IMR-90 (cell line): ENCODE data around the gene ACIN1.

ENCODE experiments used
- BHLHE40 ChIP-seq: fragments of 150-350 bp; IDR thresholded peaks from 2 replicates; pipeline ENCODE4 v1.6.1; 2016; ENCODE audit warnings: mild to moderate bottlenecking, low read depth, low read length
- FOS ChIP-seq: fragments of 150-350 bp; IDR thresholded peaks from 2 replicates; pipeline ENCODE4 v1.6.1; 2016; ENCODE audit warnings: low read depth, low read length
- MAFK ChIP-seq: IDR thresholded peaks from 2 replicates; pipeline ENCODE4 v1.6.1; 2012; ENCODE audit warnings: low read depth, low read length, improper control_type of control experiment
- MAZ ChIP-seq: IDR thresholded peaks from 2 replicates; pipeline ENCODE4 v1.6.1; 2012; ENCODE audit warnings: low read depth, mild to moderate bottlenecking, low read length, improper control_type of control experiment, moderate library complexity, borderline replicate concordance
- MXI1 ChIP-seq: IDR thresholded peaks from 2 replicates; pipeline ENCODE4 v1.6.1; 2012; ENCODE audit warnings: low read depth, mild to moderate bottlenecking, low read length, moderate library complexity, borderline replicate concordance
- NFE2L2 ChIP-seq: fragments of 150-350 bp; IDR thresholded peaks from 2 replicates; pipeline ENCODE4 v1.6.1; 2016; ENCODE audit warnings: low read depth, mild to moderate bottlenecking, low read length
- POLR2A ChIP-seq: IDR thresholded peaks from 2 replicates; pipeline ENCODE4 v1.6.1; 2012; ENCODE audit warnings: mild to moderate bottlenecking, low read depth, low read length
- RAD21 ChIP-seq: IDR thresholded peaks from 2 replicates; pipeline ENCODE4 v1.6.1; 2012; ENCODE audit warnings: low read length, improper control_type of control experiment
- RCOR1 ChIP-seq: IDR thresholded peaks from 2 replicates; pipeline ENCODE4 v1.6.1; 2012; ENCODE audit warnings: mild to moderate bottlenecking, low read length, improper control_type of control experiment; ENCODE audit not compliant: insufficient replicate concordance
- RFX5 ChIP-seq: IDR thresholded peaks from 2 replicates; pipeline ENCODE4 v1.8.0; 2012; ENCODE audit warnings: low read depth, mild to moderate bottlenecking, low read length, moderate library complexity
- TF ChIP-seq, protein P1 (sequence below): conservative IDR thresholded peaks from 2 replicates; pipeline ENCODE4 v1.5.1; 2012; ENCODE audit warnings: mild to moderate bottlenecking, low read depth, low read length, improper control_type of control experiment
- TF ChIP-seq, protein P2 (sequence below): fragments of 150-350 bp; IDR thresholded peaks from 2 replicates; pipeline ENCODE4 v1.6.1; 2017; ENCODE audit warnings: mild to moderate bottlenecking, antibody characterized with exemption, low read length, low read depth

DNA sequence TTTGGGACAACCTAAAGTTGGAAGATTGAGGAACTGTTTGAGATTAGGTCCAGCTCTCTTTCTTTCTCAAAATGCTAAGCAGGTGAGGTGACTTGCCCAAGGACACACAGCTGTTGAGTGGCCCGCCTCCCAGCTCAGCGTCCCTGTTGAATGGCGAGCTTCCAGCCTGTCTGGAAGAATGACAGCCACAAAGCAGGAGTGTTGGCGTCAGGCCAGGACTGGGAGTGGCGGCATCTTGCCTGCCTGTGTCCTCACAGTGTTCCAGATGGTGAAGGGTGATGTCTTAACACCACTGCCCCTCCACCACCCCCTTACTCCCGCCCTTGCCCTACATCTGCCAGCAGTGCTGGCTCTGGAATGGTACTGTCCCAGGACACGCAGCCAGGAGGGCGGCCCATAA, 28.5 kb upstream of the ACIN1 start:
- TF ChIP-seq, protein P1, sequence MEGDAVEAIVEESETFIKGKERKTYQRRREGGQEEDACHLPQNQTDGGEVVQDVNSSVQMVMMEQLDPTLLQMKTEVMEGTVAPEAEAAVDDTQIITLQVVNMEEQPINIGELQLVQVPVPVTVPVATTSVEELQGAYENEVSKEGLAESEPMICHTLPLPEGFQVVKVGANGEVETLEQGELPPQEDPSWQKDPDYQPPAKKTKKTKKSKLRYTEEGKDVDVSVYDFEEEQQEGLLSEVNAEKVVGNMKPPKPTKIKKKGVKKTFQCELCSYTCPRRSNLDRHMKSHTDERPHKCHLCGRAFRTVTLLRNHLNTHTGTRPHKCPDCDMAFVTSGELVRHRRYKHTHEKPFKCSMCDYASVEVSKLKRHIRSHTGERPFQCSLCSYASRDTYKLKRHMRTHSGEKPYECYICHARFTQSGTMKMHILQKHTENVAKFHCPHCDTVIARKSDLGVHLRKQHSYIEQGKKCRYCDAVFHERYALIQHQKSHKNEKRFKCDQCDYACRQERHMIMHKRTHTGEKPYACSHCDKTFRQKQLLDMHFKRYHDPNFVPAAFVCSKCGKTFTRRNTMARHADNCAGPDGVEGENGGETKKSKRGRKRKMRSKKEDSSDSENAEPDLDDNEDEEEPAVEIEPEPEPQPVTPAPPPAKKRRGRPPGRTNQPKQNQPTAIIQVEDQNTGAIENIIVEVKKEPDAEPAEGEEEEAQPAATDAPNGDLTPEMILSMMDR = no peak
- no peak for TF ChIP-seq RAD21
- TF ChIP-seq RFX5 = no peak
- no peak for TF ChIP-seq MAFK
- TF ChIP-seq FOS = no peak
- TF ChIP-seq BHLHE40 = no peak
- TF ChIP-seq NFE2L2 = no peak
- TF ChIP-seq MAZ = no peak
- TF ChIP-seq MXI1 = no peak
- TF ChIP-seq, protein P2, sequence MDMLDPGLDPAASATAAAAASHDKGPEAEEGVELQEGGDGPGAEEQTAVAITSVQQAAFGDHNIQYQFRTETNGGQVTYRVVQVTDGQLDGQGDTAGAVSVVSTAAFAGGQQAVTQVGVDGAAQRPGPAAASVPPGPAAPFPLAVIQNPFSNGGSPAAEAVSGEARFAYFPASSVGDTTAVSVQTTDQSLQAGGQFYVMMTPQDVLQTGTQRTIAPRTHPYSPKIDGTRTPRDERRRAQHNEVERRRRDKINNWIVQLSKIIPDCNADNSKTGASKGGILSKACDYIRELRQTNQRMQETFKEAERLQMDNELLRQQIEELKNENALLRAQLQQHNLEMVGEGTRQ = no peak
- TF ChIP-seq POLR2A = no peak
- no peak for TF ChIP-seq RCOR1
